H1 (cell line): ENCODE measurements around the gene PCNX4. TPM values are rescaled to one million over a fixed set of nuclear protein-coding genes. Genes with fewer than 3 reads are reported as not detected.
A peak's percentile ranks its signal among the peaks of the same experiment; 100 is the strongest.

Experiments used
- CTCF ChIA-PET: fragments of 300-600 bp; sonication (Branson Sonifier 250); formaldehyde crosslinking; loops from one replicate; lab custom pipeline; 2021; ENCODE audit not compliant: partially characterized antibody; lab: Charles Lee
- POLR2A ChIA-PET: fragments of 300-600 bp; sonication (Branson Sonifier 250); formaldehyde crosslinking; loops from one replicate; lab custom pipeline; 2021; ENCODE audit warnings: inconsistent platforms; ENCODE audit not compliant: partially characterized antibody; lab: Charles Lee
- DNase-seq, 2 experiments: peaks; one replicate each; pipeline versions ENCODE4 v3.0.0 to v3.0.0-alpha.2; 2010 to 2022; ENCODE audit warnings: low spot score in 2 of 2, low read depth in 1 of 2, mixed read lengths in 1 of 2
- FAIRE-seq: peaks from 2 replicates; lab custom pipeline; 2011; peaks lifted over from hg19 to GRCh38; lab: Jason Lieb, UNC
- H2AFZ ChIP-seq: 2 replicates; pipeline ENCODE4 v1.8.1; 2012; ENCODE audit warnings: low read length, inconsistent platforms
- H2AK5ac ChIP-seq: 2 replicates; pipeline ENCODE4 v1.6.1; 2013; ENCODE audit warnings: low read depth, low read length
- H2BK120ac ChIP-seq: replicated peaks from 2 replicates; pipeline ENCODE3; 2013; ENCODE audit warnings: low read depth, low read length, inconsistent platforms
- H2BK12ac ChIP-seq: 2 replicates; pipeline ENCODE4 v1.6.1; 2013; ENCODE audit warnings: low read depth, low read length
- H2BK15ac ChIP-seq: 2 replicates; pipeline ENCODE4 v1.6.1; 2013; ENCODE audit warnings: low read length
- H2BK20ac ChIP-seq: 2 replicates; pipeline ENCODE4 v1.6.1; 2013; ENCODE audit warnings: low read length
- H2BK5ac ChIP-seq: 2 replicates; pipeline ENCODE4 v1.6.1; 2013; ENCODE audit warnings: low read depth, low read length
- H3K14ac ChIP-seq: 2 replicates; pipeline ENCODE4 v1.6.1; 2013; ENCODE audit warnings: inconsistent platforms; ENCODE audit not compliant: insufficient read length
- H3K18ac ChIP-seq: 2 replicates; pipeline ENCODE4 v1.6.1; 2013; ENCODE audit warnings: low read length; ENCODE audit errors: extremely low read depth
- H3K23ac ChIP-seq: 2 replicates; pipeline ENCODE4 v1.6.1; 2013; ENCODE audit warnings: inconsistent platforms; ENCODE audit not compliant: insufficient read length
- H3K23me2 ChIP-seq: 2 replicates; pipeline ENCODE4 v1.6.1; 2013; ENCODE audit warnings: low read depth, low read length
- H3K27ac ChIP-seq: 2 replicates; pipeline ENCODE4 v1.6.1; 2011; ENCODE audit warnings: low read depth, low read length, inconsistent platforms
- H3K27me3 ChIP-seq, 4 experiments: replicated peaks in 1 of 4; 1 replicate in 1 of 4; 2 replicates in 3 of 4; pipeline versions ENCODE4 v1.6.1 to v1.8.1; 2011 to 2013; ENCODE audit warnings: low read length in 3 of 4, mild to moderate bottlenecking in 3 of 4, inconsistent platforms in 2 of 4, mixed read lengths in 2 of 4, moderate library complexity in 1 of 4; ENCODE audit not compliant: control insufficient read depth in 3 of 4, insufficient read depth in 3 of 4; ENCODE audit errors: extremely low read depth in 1 of 4
- H3K36me3 ChIP-seq, 4 experiments: 2 replicates each; pipeline versions ENCODE4 v1.6.1 to v1.8.1; 2011 to 2013; ENCODE audit warnings: mild to moderate bottlenecking in 4 of 4, low read length in 3 of 4, moderate library complexity in 2 of 4, control low read depth in 1 of 4, inconsistent platforms in 1 of 4; ENCODE audit not compliant: insufficient read depth in 4 of 4, control insufficient read depth in 2 of 4
- H3K4ac ChIP-seq: replicated peaks from 2 replicates; pipeline ENCODE3; 2013; ENCODE audit warnings: low read length, low read depth, mixed read lengths, inconsistent platforms; ENCODE audit not compliant: insufficient read length
- H3K4me1 ChIP-seq, 4 experiments: replicated peaks in 1 of 4; 1 replicate in 1 of 4; 2 replicates in 3 of 4; pipeline versions ENCODE4 v1.6.1 to v1.8.1; 2011 to 2013; ENCODE audit warnings: low read length in 3 of 4, inconsistent platforms in 2 of 4, mixed read lengths in 1 of 4; ENCODE audit not compliant: insufficient read depth in 4 of 4, control insufficient read depth in 3 of 4
- H3K4me2 ChIP-seq, 2 experiments: 2 replicates each; pipeline versions ENCODE4 v1.6.1 to v1.8.1; 2011 to 2013; ENCODE audit warnings: low read depth in 2 of 2, low read length in 2 of 2, control low read depth in 1 of 2, inconsistent platforms in 1 of 2, mild to moderate bottlenecking in 1 of 2; ENCODE audit not compliant: insufficient read depth in 1 of 2
- H3K4me3 ChIP-seq, 4 experiments: fragments of 200-600, 300-600 bp in 1 of 4; sonication (generic), shearing (Covaris generic), sonication (Bioruptor Twin) in 1 of 4; 2 replicates each; pipeline versions ENCODE4 v1.5.1 to v1.8.1; 2011 to 2016; ENCODE audit warnings: low read length in 4 of 4, low read depth in 3 of 4, control low read depth in 2 of 4, inconsistent platforms in 2 of 4, mild to moderate bottlenecking in 2 of 4, mixed read lengths in 1 of 4, moderate library complexity in 1 of 4; ENCODE audit not compliant: insufficient read depth in 2 of 4; ENCODE audit errors: extremely low read depth in 1 of 4
- H3K56ac ChIP-seq: replicated peaks from 2 replicates; pipeline ENCODE3; 2013; ENCODE audit warnings: low read depth, mild to moderate bottlenecking, mixed read lengths, low read length, inconsistent platforms; ENCODE audit not compliant: insufficient read length
- H3K79me1 ChIP-seq: 2 replicates; pipeline ENCODE4 v1.6.1; 2013; ENCODE audit warnings: low read depth, low read length, control low read depth
- H3K79me2 ChIP-seq, 2 experiments: 2 replicates each; pipeline versions ENCODE4 v1.6.1 to v1.8.1; 2012 to 2013; ENCODE audit warnings: low read length in 2 of 2, mild to moderate bottlenecking in 2 of 2, inconsistent platforms in 1 of 2; ENCODE audit not compliant: insufficient read depth in 2 of 2, control insufficient read depth in 1 of 2
- H3K9ac ChIP-seq, 4 experiments: replicated peaks in 1 of 4; 1 replicate in 1 of 4; 2 replicates in 3 of 4; pipeline versions ENCODE4 v1.6.1 to v1.8.1; 2011 to 2013; ENCODE audit warnings: low read depth in 3 of 4, low read length in 3 of 4, control low read depth in 2 of 4, mild to moderate bottlenecking in 2 of 4, moderate library complexity in 2 of 4, inconsistent platforms in 1 of 4; ENCODE audit errors: extremely low read depth in 1 of 4
- H3K9me3 ChIP-seq, 2 experiments: 2 replicates each; pipeline versions ENCODE4 v1.6.1 to v1.8.1; 2012 to 2013; ENCODE audit warnings: mild to moderate bottlenecking in 2 of 2, moderate library complexity in 2 of 2, control low read depth in 1 of 2, inconsistent platforms in 1 of 2, low read depth in 1 of 2, low read length in 1 of 2, mixed read lengths in 1 of 2; ENCODE audit not compliant: insufficient read depth in 2 of 2
- H4K20me1 ChIP-seq, 2 experiments: replicated peaks in 1 of 2; 2 replicates each; pipeline versions ENCODE3 to v1.8.1; 2011 to 2013; ENCODE audit warnings: inconsistent platforms in 2 of 2, low read length in 2 of 2, mild to moderate bottlenecking in 1 of 2; ENCODE audit not compliant: insufficient read depth in 2 of 2, control insufficient read depth in 1 of 2
- H4K5ac ChIP-seq: 2 replicates; pipeline ENCODE4 v1.6.1; 2013; ENCODE audit warnings: low read length, low read depth, mixed read lengths, inconsistent platforms; ENCODE audit not compliant: insufficient read length
- H4K8ac ChIP-seq: 2 replicates; pipeline ENCODE4 v1.8.0; 2013; ENCODE audit warnings: mild to moderate bottlenecking, moderate library complexity, low read length, inconsistent platforms; ENCODE audit not compliant: insufficient read depth; ENCODE audit errors: extremely low read depth
- H4K91ac ChIP-seq: replicated peaks from 2 replicates; pipeline ENCODE3; 2013; ENCODE audit warnings: low read length, mixed read lengths, inconsistent platforms; ENCODE audit not compliant: insufficient read length
- JUN ChIP-seq: IDR thresholded peaks from 2 replicates; pipeline ENCODE4 v1.6.1; 2011; ENCODE audit warnings: low read depth, mild to moderate bottlenecking, improper control_type of control experiment, low read length
- JUND ChIP-seq: IDR thresholded peaks from 2 replicates; pipeline ENCODE4 v1.6.1; 2011; ENCODE audit warnings: mild to moderate bottlenecking, improper control_type of control experiment, low read length
- RAD21 ChIP-seq, 2 experiments: IDR thresholded peaks in 1 of 2; conservative IDR thresholded peaks in 1 of 2; 2 replicates each; pipeline ENCODE4 v1.6.1; 2011; ENCODE audit warnings: low read depth in 2 of 2, low read length in 2 of 2, improper control_type of control experiment in 1 of 2, inconsistent platforms in 1 of 2, mild to moderate bottlenecking in 1 of 2, moderate library complexity in 1 of 2
- WGBS, 2 experiments: shearing (Covaris generic) in 1 of 2; methylation state at CpG; one replicate each; pipeline versions ENCODE4 v1.1.6 to v1.1.7; 2013 to 2015; ENCODE audit warnings: low lambda C conversion rate in 2 of 2, mixed read lengths in 2 of 2, inconsistent platforms in 1 of 2, low coverage in 1 of 2, missing lambda C conversion rate in 1 of 2; ENCODE audit not compliant: insufficient replicate concordance in 2 of 2, insufficient coverage in 1 of 2, insufficient read length in 1 of 2; ENCODE audit errors: extremely low coverage in 1 of 2, missing lambda C conversion rate in 1 of 2; 5-methylcytosine and 5-hydroxymethylcytosine counted together
- polyA plus RNA-seq, 7 experiments: library from polyadenylated mRNA; depleted of rRNA in 3 of 7; stranded (reverse) in 5 of 7; unstranded in 2 of 7; fragments of >200 nt in 5 of 7; fragments of 200-250 nt in 2 of 7; gene quantifications; 1 replicate in 5 of 7; 2 replicates in 1 of 7; 4 replicates in 1 of 7; pipeline versions ENCODE4 v1.2.1 to v1.2.3, GENCODE V29; 2011 to 2013; ENCODE audit warnings: missing spikeins in 2 of 7, mixed read lengths in 2 of 7
- total RNA-seq: library from RNA; stranded (reverse); fragmentation: NEBNext Ultra II Directional; extraction: Animal tissue kit (Norgen Biotek cat#: 25700); gene quantifications from 2 replicates; pipeline ENCODE4 v1.2.1, GENCODE V29; 2021

Gene PCNX4
- total and polyA plus RNA-seq, 2 of the 8 experiments (the other 6 are each of a cell fraction or from before 2014, with no cell fraction given): 28.4 to 35.5 TPM

DNA sequence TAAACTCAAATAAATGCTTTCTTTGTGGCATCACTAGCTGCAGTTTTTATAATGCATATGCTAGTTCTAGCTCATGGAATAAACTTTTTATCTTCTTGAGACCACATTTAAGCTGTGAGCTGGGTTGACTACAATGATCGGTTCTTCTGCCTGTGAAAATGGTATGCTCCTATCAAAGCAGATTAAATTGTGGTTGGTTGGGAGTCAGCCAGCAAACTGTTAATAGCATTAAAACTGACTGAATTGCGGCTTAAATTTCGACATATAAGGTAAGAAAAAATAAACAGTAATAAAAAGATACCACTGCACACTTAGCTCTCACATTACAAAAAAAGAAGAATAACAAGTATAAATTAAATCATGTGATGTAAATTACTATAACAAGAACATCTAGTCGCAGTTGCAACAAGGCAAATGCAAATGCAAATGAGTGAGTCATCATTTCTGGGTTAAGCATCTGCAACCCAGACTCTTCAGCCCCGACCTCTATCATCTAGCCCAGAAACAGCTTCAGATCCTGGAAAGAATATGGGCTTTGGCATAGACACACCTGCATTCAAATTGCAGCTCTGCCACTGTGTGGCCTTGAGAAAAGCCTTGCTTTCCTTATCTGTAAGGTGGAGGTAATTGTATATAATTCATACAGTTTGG is 93.3 kb downstream of the PCNX4 start:
- POLR2A ChIA-PET: interaction anchor here (0.9 kb wide), 1 partner anchor 331 kb away, joined by 3 read pairs; no protein-coding TSS in a partner anchor
- H2AFZ ChIP-seq: no peak overlapping the region
- FAIRE-seq: no peak

More for the DNA sequence above, 93.3 kb downstream of the PCNX4 start:
- Histone ChIP-seq H2BK120ac (no peak overlapping the region), H2BK15ac (no peak overlapping the region), H3K4ac (no peak overlapping the region), H3K14ac (no peak overlapping the region), H2BK20ac (no peak overlapping the region), H4K8ac (no peak overlapping the region), H2AK5ac (no peak overlapping the region), H3K9ac (no peak overlapping the region), H2BK5ac (no peak overlapping the region), H2BK12ac (no peak overlapping the region), H3K27ac (no peak overlapping the region), H3K56ac (no peak overlapping the region), H3K9me3 (no peaks in the 10 kb centered on the region), H3K18ac (no peak overlapping the region), H3K36me3 (no peaks in the 10 kb centered on the region), H4K91ac (no peak overlapping the region), H3K27me3 (no peaks in the 10 kb centered on the region), H3K4me1 (peaks cover 0 to 3% (median 0%) of the 10 kb centered on the region in 4 experiments; a peak in 1 of 7 replicates), H3K79me2 (no peaks in the 10 kb centered on the region), H3K4me3 (no peak overlapping the region), H4K20me1 (no peaks in the 10 kb centered on the region), H3K79me1 (no peaks in the 10 kb centered on the region), H3K4me2 (no peak overlapping the region), H4K5ac (no peak overlapping the region), H3K23ac (no peak overlapping the region), H3K23me2 (no peaks in the 10 kb centered on the region)
- no peak for DNase-seq
- WGBS, 2 experiments: 70% methylated on average over 5 of the region's 5 CpGs; no CpG with 5 or more reads in 1 of the 2 experiments
- CTCF ChIA-PET: interaction anchor here (0.6 to 8.4 kb wide), 31 partner anchors 10 to 607 kb away, joined by 3 to 80 read pairs (median 5); partner anchors contain the start of genes DHRS7, PPM1A and SIX6
- TF ChIP-seq JUN: no peak
- TF ChIP-seq JUND: 0 out of 2 replicates have a peak, but pooled peaks have one; percentile 58
- TF ChIP-seq RAD21 (IDR thresholded peaks at IDR 0.05 in 1 of 2, conservative IDR thresholded peaks at IDR 0.05 in 1 of 2; ENCODE audit: low read depth in 2 of 2, low read length in 2 of 2): no peak
